Measurements from ENCODE around the gene SLC6A13. TPM values are rescaled to one million over a fixed set of nuclear protein-coding genes. Genes with fewer than 3 reads are reported as not detected.

The SLC6A13 gene
- total RNA-seq, 1 experiment from 2014 or later: not detected

- H3K9me2 ChIP-seq (replicated peaks; ENCODE audit: low read length): no peaks in the 10 kb centered on the region
- H3K4me2 ChIP-seq (ENCODE audit: low read length): no peak overlapping the region
- H4K20me1 ChIP-seq (ENCODE audit: low read length): no peaks in the 10 kb centered on the region
- no TSS peak for BruUV-seq (replicated peaks)
- H3K79me2 ChIP-seq (ENCODE audit: low read length): no peaks in the 10 kb centered on the region
- no peak for ATAC-seq
- no peaks in the 10 kb centered on the region for H3K9me3 ChIP-seq (ENCODE audit: low read length)
- no peak overlapping the region for H2AFZ ChIP-seq (ENCODE audit: low read length)
- H3K36me3 ChIP-seq (ENCODE audit: low read depth, low read length): no peaks in the 10 kb centered on the region
- POLR2A ChIA-PET (ENCODE audit: unreplicated experiment): no interaction called here
- no peak overlapping the region for H3K9ac ChIP-seq (ENCODE audit: low read length)
- no peak overlapping the region for H3K27ac ChIP-seq (ENCODE audit: low read length)
- no peaks in the 10 kb centered on the region for H3K4me1 ChIP-seq (ENCODE audit: insufficient read depth, low read length)
- intact Hi-C loops (cut with micrococcal nuclease): no loop called here
- TF ChIP-seq CTCF (conservative IDR thresholded peaks at IDR 0.05; ENCODE audit: low read depth, low read length) (no peak), EZH2phosphoT487 (IDR thresholded peaks at IDR 0.05; ENCODE audit: borderline replicate concordance, low read length) (no peak), EZH2 (IDR thresholded peaks at IDR 0.05; ENCODE audit: low read length, unreplicated experiment) (no peak)
- H3K4me3 ChIP-seq (ENCODE audit: low read length): no peak overlapping the region
- CTCF ChIA-PET: no interaction called here
- no peak for DNase-seq
- H3F3A ChIP-seq (ENCODE audit: low read length, unreplicated experiment): no peaks in the 10 kb centered on the region
- H3K27me3 ChIP-seq (ENCODE audit: low read length): peaks cover 12% of the 10 kb centered on the region; the same call in 1 of the 2 replicates
Observed at GRCh38 chr12:238736-239398, 23.8 kb downstream of the SLC6A13 start.

GRCh38 chr12:238116-238515, 24.5 kb downstream of the SLC6A13 start:
- Histone ChIP-seq H3K9ac (ENCODE audit: low read length) (no peak overlapping the region), H4K20me1 (ENCODE audit: low read length) (no peaks in the 10 kb centered on the region), H3K4me2 (ENCODE audit: low read length) (no peak overlapping the region), H3K36me3 (ENCODE audit: low read depth, low read length) (no peaks in the 10 kb centered on the region), H3F3A (ENCODE audit: low read length, unreplicated experiment) (no peaks in the 10 kb centered on the region), H3K27ac (ENCODE audit: low read length) (no peak overlapping the region), H3K27me3 (ENCODE audit: low read length) (peaks cover 12% of the 10 kb centered on the region; the same call in 1 of the 2 replicates), H3K9me2 (replicated peaks; ENCODE audit: low read length) (no peaks in the 10 kb centered on the region), H3K79me2 (ENCODE audit: low read length) (no peaks in the 10 kb centered on the region), H3K4me3 (ENCODE audit: low read length) (no peak overlapping the region), H2AFZ (ENCODE audit: low read length) (no peak overlapping the region), H3K4me1 (ENCODE audit: insufficient read depth, low read length) (no peaks in the 10 kb centered on the region), H3K9me3 (ENCODE audit: low read length) (no peaks in the 10 kb centered on the region)
- ATAC-seq (no peak), DNase-seq (no peak)
- TF ChIP-seq EZH2 (IDR thresholded peaks at IDR 0.05; ENCODE audit: low read length, unreplicated experiment): no peak
- TF ChIP-seq CTCF (conservative IDR thresholded peaks at IDR 0.05; ENCODE audit: low read depth, low read length): no peak
- TF ChIP-seq EZH2phosphoT487 (IDR thresholded peaks at IDR 0.05; ENCODE audit: borderline replicate concordance, low read length): no peak
- no TSS peak for BruUV-seq (replicated peaks)
- POLR2A ChIA-PET (ENCODE audit: unreplicated experiment): no interaction called here
- intact Hi-C loops (cut with micrococcal nuclease): no loop called here
- CTCF ChIA-PET: no interaction called here

- Histone ChIP-seq H3K79me2 (ENCODE audit: low read length) (no peaks in the 10 kb centered on the region), H3F3A (ENCODE audit: low read length, unreplicated experiment) (no peaks in the 10 kb centered on the region), H2AFZ (ENCODE audit: low read length) (no peak overlapping the region), H3K27me3 (ENCODE audit: low read length) (peaks cover 17% of the 10 kb centered on the region), H3K9ac (ENCODE audit: low read length) (no peak overlapping the region), H3K9me3 (ENCODE audit: low read length) (no peaks in the 10 kb centered on the region), H3K27ac (ENCODE audit: low read length) (no peak overlapping the region), H3K9me2 (replicated peaks; ENCODE audit: low read length) (no peaks in the 10 kb centered on the region), H3K4me2 (ENCODE audit: low read length) (no peak overlapping the region), H3K36me3 (ENCODE audit: low read depth, low read length) (no peaks in the 10 kb centered on the region), H3K4me1 (ENCODE audit: insufficient read depth, low read length) (no peaks in the 10 kb centered on the region), H4K20me1 (ENCODE audit: low read length) (no peaks in the 10 kb centered on the region), H3K4me3 (ENCODE audit: low read length) (no peak overlapping the region)
- ChIA-PET CTCF (no interaction called here), POLR2A (ENCODE audit: unreplicated experiment) (no interaction called here)
- TF ChIP-seq CTCF (conservative IDR thresholded peaks at IDR 0.05; ENCODE audit: low read depth, low read length) (no peak), EZH2 (IDR thresholded peaks at IDR 0.05; ENCODE audit: low read length, unreplicated experiment) (no peak), EZH2phosphoT487 (IDR thresholded peaks at IDR 0.05; ENCODE audit: borderline replicate concordance, low read length) (no peak)
- no peak for DNase-seq
- ATAC-seq: no peak
- intact Hi-C loops (cut with micrococcal nuclease): no loop called here
- no TSS peak for BruUV-seq (replicated peaks)
Observed at GRCh38 chr12:237026-237815, 25.4 kb downstream of the SLC6A13 start.

Measured in PC-3 (cell line).